ENCODE measurements around the gene MLLT6. TPM values are rescaled to one million over a fixed set of nuclear protein-coding genes. Genes with fewer than 3 reads are reported as not detected.

Gene MLLT6
- total and polyA plus RNA-seq, 2 of the 13 experiments (the other 11 are each of a cell fraction or from before 2014, with no cell fraction given) = 50.7 to 69.5 TPM

GRCh38 chr17:38702166-38702915 is 2.7 kb upstream of the MLLT6 start (continued):
- TF ChIP-seq ZNF432 (CRISPR knock-in tag; IDR thresholded peaks at IDR 0.05; ENCODE audit: borderline replicate concordance) (no peak), NCOA2 (CRISPR knock-in tag; IDR thresholded peaks at IDR 0.05) (peak; percentile 80), MTERF4 (CRISPR knock-in tag; IDR thresholded peaks at IDR 0.05) (0 out of 2 replicates have a peak, but pooled peaks have one; percentile 15), ZNF614 (CRISPR knock-in tag; IDR thresholded peaks at IDR 0.05; ENCODE audit: borderline replicate concordance) (peak; percentile 78; the same call in 1 of the 2 replicates), BORCS8-MEF2B (CRISPR knock-in tag; IDR thresholded peaks at IDR 0.05) (peak; percentile 82; the same call in 1 of the 2 replicates), SRF (IDR thresholded peaks at IDR 0.05; ENCODE audit: low read depth, low read length) (no peak), NFIB (CRISPR knock-in tag; IDR thresholded peaks at IDR 0.05; ENCODE audit: borderline replicate concordance) (no peak), ZNF281 (CRISPR knock-in tag; IDR thresholded peaks at IDR 0.05; ENCODE audit: borderline replicate concordance) (peak; percentile 63; the same call in 1 of the 2 replicates), NFYC (CRISPR knock-in tag; IDR thresholded peaks at IDR 0.05) (peak; percentile 66), GABPB1 (CRISPR knock-in tag; IDR thresholded peaks at IDR 0.05) (peak; percentile 88), DNMT3B (CRISPR knock-in tag; conservative IDR thresholded peaks at IDR 0.05) (no peak), ZNF512B (CRISPR knock-in tag; IDR thresholded peaks at IDR 0.05; ENCODE audit: borderline replicate concordance) (no peak; the same call in 1 of the 2 replicates), ZNF205 (CRISPR knock-in tag; IDR thresholded peaks at IDR 0.05) (peak; percentile 52; the same call in 1 of the 2 replicates), ZBTB37 (CRISPR knock-in tag; IDR thresholded peaks at IDR 0.05) (0 out of 2 replicates have a peak, but pooled peaks have one; percentile 34), ATF3 (CRISPR knock-in tag; IDR thresholded peaks at IDR 0.05) (no peak; the same call in 1 of the 2 replicates), ZBTB8A (CRISPR knock-in tag; IDR thresholded peaks at IDR 0.05; ENCODE audit: borderline replicate concordance, low read depth) (no peak), MTA1 (CRISPR knock-in tag; IDR thresholded peaks at IDR 0.05; ENCODE audit: borderline replicate concordance) (no peak), ZMYM2 (CRISPR knock-in tag; IDR thresholded peaks at IDR 0.05) (peak; percentile 82; the same call in 1 of the 2 replicates), GFI1 (CRISPR knock-in tag; IDR thresholded peaks at IDR 0.05; ENCODE audit: borderline replicate concordance) (peak; percentile 58; the same call in 1 of the 2 replicates), SP4 (CRISPR knock-in tag; IDR thresholded peaks at IDR 0.05) (peak; percentile 42; the same call in 1 of the 2 replicates)

Data from HepG2 (cell line).